HG03066 (cell line): ENCODE results near the gene ICE2.

Experiments
- ATAC-seq: cut with Tn5 transposase; IDR thresholded peaks from one replicate; pipeline ENCODE4 v1.9.1; 2021; ENCODE audit warnings: low read depth; ENCODE audit not compliant: unreplicated experiment

ICE2 gene

GRCh38 chr15:60373745-60374144 lies 105.2 kb downstream of the ICE2 start:
- no peak for ATAC-seq

GRCh38 chr15:60373327-60373726 lies 105.6 kb downstream of the ICE2 start:
- ATAC-seq, result no peak

- ATAC-seq, result no peak
These were observed 106.2 kb downstream of the ICE2 start for GRCh38 chr15:60372756-60373155.

GRCh38 chr15:60372227-60372626 lies 106.7 kb downstream of the ICE2 start:
- ATAC-seq, result no peak

- no peak for ATAC-seq
These were observed 107.5 kb downstream of the ICE2 start for GRCh38 chr15:60371175-60372051.

- ATAC-seq, result no peak
These were observed 108.1 kb downstream of the ICE2 start for GRCh38 chr15:60370869-60371136.

- ATAC-seq, result no peak
These were observed 108.7 kb downstream of the ICE2 start for GRCh38 chr15:60370105-60370868.

- ATAC-seq, result no peak
These were observed 109.2 kb downstream of the ICE2 start for GRCh38 chr15:60369696-60370095.
